Erythroblast (primary cell): ENCODE results near the gene RASSF7.
A peak's percentile ranks its signal among the peaks of the same experiment; 100 is the strongest.

Source experiments
- DNase-seq, 2 experiments: peaks; one replicate each; lab custom pipeline; 2025; lab: John Stamatoyannopoulos, UW
- GATA1 ChIP-seq: IDR thresholded peaks from 2 replicates; pipeline ENCODE4 v1.6.1; 2011; ENCODE audit warnings: low read depth, mild to moderate bottlenecking, control low read depth, low read length, moderate library complexity
- POLR2A ChIP-seq: IDR thresholded peaks from 2 replicates; pipeline ENCODE4 v1.6.1; 2011; ENCODE audit warnings: mild to moderate bottlenecking, low read length

RASSF7 gene

DNA sequence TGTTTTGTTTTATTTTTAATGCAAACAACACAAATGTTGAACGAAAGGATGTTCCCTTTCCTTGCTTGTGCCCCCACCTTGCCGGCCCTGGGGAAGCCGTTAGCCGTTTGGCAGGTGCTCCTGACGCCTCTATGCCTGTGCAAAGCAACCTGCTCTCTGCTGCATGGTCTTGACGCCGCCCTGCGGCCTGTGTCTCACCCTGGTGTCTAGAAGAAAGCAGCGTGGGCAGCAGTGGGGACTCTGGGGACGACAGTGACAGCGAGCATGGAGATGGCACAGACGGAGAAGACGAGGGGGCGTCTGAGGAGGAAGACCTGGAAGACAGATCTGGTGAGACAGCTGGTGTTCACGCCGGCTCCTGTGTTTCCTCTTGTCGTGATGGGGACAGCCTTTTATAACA is 21.0 kb downstream of the RASSF7 start:
- no peak for DNase-seq
- TF ChIP-seq POLR2A = no peak
- TF ChIP-seq GATA1 = no peak

DNA sequence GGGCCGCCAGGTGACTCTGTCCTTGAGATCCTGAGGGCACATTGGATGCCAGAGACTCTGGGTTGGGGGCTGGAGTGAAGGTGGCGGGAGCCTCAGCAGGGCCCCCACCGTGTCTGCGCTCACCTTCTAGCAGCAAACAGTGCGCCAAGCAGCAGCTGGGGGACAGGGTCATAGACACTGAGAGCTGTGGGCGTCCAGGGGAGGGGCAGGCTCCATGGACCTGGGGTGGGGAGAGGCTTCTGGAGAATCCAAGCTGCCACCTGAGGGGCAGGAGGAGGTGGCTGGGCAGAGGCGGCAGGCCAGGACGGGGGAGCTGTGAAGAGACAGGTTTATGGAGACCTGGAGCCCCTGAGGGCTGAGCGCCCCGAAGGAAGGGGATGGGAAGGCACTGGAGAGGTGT is 23.5 kb downstream of the RASSF7 start:
- no peak for TF ChIP-seq POLR2A
- TF ChIP-seq GATA1 = no peak
- no peak for DNase-seq

DNA sequence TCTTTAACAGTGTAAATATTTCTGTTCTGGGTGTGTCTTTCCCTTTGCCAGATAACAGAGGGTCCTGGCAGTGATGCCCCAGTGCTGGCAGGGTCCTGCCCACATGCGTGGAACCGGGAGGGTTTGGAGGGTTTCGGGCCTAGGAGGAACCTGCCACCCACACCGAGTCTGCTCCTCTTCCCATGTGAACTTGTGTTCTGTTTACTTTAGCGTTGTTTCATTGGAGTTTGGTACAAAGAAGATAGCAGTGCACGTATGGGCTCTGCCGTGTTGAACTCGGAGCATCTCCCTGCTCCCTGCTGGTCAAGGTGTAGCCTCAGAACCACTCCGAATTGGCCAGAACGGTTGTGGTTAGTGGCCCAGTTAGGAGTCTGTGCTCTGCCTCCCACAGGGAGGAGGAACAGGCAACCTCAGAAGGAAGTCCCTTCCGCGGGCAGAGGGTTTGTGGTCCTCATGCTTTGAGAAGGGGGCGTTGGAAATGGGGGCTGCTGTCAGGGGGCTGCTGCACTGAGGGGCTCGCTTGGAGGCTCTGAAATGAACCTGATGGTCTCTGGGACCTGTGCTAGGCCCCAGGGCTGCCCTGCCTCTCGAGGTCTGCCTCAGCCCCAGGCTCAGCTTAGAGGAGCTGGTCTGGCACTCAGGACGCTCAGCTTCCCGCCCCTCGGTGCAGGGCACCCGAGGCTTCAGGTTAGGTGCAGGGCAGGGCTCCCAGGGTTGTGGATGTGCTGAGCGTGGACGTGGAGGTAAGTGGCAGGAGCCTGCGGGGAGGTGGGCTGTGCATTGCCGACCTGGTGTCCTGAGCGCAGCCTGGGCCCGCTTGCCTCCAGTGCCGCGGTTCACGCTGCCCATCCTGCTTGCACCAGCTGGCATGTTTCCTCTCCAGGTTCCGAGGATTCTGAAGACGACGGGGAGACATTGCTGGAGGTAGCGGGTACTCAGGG is 25.9 kb downstream of the RASSF7 start:
- TF ChIP-seq GATA1 = no peak
- no peak for TF ChIP-seq POLR2A

DNA sequence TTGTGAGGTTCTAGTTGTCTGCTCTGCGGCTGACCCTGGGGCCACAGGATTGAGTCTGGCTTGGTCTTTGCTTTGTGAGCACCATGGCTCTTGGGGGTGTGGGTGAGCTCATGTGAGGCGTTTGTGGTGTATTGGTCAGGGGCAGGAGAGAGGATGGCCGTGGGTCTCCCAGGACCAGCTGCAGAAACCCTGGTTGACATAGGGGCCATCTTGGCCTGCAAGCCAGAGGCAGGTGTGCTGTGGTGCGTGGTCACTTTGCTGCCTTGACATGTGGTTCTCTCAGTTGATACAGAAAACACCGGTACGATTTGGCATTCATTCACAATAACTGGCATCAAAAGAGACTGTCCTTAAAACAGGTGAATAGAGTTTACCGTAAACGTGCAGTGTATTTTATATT is 26.8 kb downstream of the RASSF7 start:
- TF ChIP-seq POLR2A = no peak
- no peak for TF ChIP-seq GATA1
- DNase-seq = no peak

More for the DNA sequence above, 25.9 kb downstream of the RASSF7 start:
- DNase-seq = no peak

DNA sequence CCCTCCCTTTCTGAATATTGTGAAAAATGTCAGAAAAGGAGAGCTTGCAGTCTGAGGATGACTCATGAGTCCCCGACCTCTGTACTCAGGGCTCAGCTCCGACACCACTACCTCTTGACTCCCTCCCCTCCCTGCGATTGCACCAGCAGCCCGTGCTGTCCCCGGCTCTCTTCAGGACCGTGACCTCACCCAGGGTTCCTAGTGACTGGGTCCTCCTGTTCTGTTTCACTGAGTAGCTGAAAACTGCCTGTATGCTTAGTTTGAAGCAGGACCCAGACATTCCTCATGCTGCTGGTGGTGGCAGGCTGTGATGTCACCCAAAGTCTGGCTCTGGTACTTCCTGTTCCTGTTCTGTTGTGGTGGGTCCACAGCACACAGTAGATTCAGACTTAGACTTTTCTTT is 27.2 kb downstream of the RASSF7 start:
- peak in 1 of 2 experiments; percentile 31 for DNase-seq
- TF ChIP-seq POLR2A = no peak
- TF ChIP-seq GATA1 = no peak

DNA sequence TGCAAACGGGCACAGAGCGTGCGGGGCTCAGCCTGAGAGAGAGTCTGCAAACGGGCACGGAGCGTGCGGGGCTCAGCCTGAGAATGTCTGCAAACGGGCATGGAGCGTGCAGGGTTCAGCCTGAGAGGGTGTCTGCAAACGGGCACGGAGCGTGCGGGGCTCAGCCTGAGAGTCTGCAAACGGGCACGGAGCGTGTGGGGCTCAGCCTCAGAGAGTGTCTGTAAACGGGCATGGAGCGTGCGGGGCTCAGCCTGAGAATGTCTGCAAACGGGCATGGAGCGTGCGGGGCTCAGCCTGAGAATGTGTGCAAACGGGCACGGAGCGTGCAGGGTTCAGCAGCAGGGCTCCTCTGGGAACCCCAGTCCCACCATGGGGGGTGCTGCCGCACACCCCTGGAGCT is 29.0 kb downstream of the RASSF7 start:
- no peak for DNase-seq
- TF ChIP-seq POLR2A (no peak), GATA1 (no peak)

DNA sequence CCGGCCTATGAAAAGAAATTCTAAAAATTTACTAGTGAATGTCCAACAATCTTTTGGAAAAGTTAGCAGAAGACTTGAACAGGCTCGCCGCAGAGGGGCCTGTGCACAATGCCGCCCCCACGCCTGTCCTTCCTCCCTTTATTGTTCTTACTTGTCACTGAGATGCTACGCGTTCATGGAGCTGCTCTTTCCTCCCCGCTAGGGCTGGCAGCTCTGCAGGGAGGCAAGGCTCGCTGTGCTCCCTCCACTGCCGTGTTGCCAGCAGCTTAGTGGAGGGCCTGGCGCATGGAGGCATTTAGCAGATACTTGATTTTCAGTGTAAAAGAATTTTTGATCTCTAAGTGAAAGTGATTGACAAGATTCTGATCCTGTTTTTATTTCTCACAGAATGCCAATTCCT is 30.2 kb downstream of the RASSF7 start:
- TF ChIP-seq GATA1 (no peak), POLR2A (no peak)
- DNase-seq = no peak

DNA sequence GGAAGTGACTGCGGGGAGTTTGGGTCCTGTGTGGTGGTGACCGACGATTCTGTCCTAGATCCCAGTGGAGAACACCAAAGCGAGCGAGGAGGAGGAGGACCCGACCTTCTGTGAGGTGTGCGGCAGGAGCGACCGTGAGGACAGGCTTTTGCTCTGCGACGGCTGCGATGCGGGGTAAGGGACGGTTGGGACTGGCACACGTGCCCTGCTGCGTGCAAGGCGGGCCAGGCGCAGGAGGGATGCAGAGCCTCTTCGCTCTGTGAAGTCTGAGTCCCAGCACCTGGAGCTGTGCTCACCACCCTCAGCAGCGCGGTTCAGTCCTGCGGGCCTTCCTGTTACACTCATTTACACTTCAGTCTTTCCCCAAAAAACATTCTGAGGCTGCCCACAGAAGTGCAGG is 31.7 kb downstream of the RASSF7 start:
- DNase-seq = no peak
- TF ChIP-seq POLR2A (no peak), GATA1 (no peak)

DNA sequence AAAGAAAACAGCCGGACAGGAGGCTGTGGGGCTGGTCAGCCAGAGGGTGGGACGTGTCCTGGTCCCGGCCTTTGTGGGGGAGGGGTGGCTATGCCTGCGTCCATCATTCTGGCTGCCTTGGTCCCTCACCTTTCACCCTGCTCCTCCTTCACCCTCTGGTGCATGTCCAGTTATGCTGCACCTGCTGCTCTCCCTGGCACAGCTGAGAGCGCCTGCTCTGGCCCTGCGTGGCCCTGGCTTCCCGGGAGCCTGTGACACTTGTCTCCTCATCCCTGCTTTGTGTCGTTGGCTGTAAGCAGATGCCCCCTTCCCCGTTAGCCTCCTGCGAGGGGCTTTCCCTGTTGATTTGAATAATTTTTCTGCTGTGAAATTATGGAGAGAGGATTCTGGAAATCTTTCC is 32.1 kb downstream of the RASSF7 start:
- TF ChIP-seq POLR2A = no peak
- DNase-seq = no peak

DNA sequence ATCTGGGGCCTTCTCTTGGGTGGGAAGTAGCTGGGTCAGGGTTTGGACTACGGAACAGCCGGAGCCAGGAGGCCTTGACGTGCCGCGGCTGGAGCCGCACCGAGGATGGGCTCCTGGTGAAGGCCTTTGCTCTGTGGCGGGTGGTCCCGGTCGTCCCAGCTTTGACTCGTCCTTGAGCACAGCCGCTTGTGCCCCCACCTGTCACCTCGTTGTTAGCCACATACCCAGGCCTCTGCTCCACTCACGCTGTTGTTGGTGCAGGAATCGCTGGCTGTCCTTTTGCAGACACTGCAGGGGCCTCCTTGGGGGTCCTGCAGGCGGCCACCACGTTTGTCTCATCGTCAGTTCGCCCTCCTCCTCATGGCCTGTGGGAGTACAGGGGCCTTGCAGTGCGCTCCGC is 32.6 kb downstream of the RASSF7 start:
- TF ChIP-seq POLR2A (no peak), GATA1 (no peak)
- no peak for DNase-seq

DNA sequence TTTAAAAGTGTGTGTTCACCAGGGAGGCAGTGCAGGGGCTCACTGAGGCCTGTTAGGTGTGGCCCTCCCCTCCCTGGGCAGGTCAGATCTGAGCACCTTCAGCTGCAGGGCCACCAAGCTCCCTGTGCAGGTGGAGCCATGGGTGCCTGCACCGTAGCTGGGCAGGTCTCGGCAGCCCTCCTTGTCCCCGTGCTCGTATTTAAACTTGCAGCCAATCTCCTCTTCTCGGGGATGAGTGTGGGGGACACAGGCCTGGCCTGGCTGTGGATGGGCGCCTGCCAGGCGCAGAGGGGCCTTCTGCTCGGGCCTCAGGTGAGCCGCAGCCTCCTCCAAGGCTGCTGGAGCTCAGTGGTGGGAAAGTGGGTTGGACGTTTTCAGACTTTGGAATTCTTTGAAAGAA is 34.6 kb downstream of the RASSF7 start:
- TF ChIP-seq POLR2A = no peak
- TF ChIP-seq GATA1 = no peak
- no peak for DNase-seq

DNA sequence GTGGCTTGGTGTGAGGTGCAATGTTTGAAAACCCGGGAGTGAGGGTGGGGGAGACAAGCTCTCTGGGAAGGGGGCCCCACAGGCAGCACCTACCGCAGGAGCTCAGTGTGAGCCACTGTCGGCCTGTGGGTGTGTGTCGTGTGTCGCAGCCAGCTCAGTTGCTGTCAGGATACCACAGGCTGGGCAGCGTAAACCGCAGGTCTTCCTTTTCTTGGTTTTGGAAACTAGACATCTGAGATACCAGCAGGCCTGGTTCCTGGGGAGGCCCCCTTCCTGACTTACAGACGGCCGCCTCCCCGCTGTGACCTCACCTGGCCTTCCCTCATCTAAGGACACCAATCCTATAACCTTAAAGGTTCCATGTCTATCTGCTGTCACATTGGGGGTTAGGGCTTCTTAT is 35.6 kb downstream of the RASSF7 start:
- TF ChIP-seq POLR2A (no peak), GATA1 (no peak)
- DNase-seq = no peak

DNA sequence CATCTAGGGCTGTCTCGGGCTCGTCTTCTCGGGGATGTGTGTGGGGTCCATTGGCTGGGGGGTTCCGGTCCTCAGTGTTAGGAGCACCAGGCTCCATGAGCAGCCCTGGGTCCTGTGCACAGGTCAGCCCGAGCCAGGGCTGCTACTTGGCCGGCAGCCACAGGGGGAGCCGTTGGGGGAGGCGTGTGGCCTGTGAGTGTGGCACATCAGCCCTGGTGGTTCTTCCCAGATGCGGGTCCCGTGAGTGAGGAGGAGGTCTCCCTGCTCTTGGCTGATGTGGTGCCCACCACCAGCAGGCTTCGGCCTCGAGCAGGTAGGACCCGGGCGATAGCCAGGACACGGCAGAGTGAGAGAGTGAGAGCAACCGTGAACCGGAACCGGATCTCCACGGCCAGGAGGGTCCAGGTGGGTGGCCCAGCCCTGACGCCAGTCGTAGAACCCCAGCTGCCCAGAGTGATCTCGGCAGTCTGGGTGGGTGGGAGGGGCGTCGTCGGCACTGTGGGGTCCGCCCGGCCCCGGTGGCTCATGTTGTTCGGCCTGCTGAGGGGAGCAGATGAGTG is 36.5 kb downstream of the RASSF7 start:
- no peak for DNase-seq
- TF ChIP-seq GATA1 = no peak
- no peak for TF ChIP-seq POLR2A

DNA sequence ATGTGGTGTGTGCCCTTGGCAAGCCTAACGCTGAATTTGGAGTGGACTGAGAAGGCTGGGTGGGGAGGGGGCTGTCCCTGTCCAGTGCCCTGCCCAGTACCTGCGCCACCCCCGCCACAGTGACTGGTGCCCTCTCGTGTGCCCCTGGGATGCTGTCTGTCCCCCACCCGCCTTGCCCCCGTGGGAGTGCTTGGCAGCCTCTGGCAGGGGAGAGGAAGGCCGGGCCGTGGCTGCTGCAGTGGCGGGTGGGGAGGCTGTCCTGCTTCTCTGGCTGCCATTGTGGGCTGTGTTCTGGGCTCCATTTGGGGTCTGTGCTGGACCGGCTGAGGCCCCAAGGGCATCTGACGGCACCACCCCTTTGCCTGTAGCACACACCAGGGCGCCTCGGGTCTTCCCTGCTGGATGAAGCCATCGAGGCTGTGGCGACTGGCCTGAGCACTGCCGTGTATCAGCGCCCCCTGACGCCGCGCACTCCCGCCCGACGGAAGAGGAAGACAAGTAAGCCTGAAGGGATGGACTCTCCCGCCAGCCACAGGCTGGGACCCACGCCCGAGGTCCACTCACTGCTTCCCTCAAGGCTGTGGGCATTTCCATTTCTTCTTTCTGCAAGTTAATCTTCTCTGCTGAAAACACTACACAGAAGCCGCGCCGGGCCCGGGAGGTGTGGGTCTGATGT is 37.4 kb downstream of the RASSF7 start:
- TF ChIP-seq GATA1 (no peak), POLR2A (no peak)
- DNase-seq = no peak
